Activated CD4-positive, alpha-beta T cell treated with anti-CD3 and anti-CD28 coated beads for 24 hours (primary cell): ENCODE measurements around the gene FGD2.
"Not testable (repeated sequence)": the region's sequence is repeated elsewhere in the genome, so short reads cannot be mapped to it uniquely, and the experiment has no call there.

ENCODE experiments used
- DNase-seq, 2 donors: peaks; one replicate each; pipeline ENCODE4 v3.0.0-alpha.2; 2020; ENCODE audit warnings: low read depth in 2 of 2

The FGD2 gene

DNA sequence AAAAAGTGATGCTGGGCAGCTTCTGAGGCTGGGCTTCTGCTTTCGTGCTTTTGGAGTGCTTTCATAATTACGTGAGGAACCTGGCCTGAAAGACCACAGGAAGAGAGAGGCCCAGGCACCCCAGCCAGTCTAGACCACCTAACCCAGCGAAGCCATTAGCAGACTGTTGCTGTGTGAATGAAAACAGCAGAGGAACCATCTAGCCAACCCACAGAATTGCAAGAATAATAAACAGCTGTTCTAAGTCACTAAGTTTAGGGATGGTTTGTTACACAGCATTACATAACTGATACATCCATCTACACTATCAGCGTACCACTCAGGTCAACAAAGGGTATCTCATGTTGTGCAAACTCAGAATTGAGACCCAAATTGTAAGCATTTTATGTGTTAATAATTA lies 34.5 kb downstream of the FGD2 start:
- DNase-seq = no peak

DNA sequence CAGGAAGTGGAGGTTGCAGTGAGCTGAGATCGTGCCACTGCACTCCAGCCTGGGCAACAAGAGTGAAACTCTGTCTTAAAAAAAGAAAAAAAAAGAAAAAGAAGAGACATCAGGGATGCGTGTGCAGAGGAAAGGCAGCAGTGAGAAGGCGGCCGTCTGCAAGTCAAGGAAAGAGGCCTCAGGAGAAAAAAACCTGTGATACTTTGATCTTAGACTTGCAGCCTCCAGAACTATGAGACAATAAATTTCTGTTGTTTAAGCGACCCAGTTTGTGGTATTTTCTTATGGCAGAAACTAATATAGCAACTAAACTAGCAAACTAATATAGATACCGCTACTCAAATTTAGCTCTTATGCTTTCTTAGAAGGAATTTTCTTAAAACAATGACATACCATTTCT lies 36.1 kb downstream of the FGD2 start:
- no peak for DNase-seq

DNA sequence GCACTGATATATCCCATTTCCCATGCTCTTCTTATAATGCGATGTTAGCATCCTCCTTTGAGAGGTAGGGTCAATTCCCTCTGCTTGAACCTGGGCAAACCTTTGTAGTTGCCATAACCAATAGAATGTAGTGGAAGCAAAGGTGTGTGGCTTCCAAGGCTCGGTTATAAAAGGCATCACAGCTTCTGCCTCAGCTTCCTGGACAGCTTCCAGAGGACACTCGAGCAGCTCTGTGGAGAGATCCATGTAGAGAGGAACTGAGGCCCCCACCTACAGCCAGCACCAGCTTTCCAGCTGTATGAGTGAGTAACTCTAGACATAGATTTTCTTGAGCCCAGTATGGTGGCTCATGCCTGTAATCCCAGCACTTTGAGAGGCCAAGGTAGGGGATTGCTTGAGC lies 36.7 kb downstream of the FGD2 start:
- DNase-seq = no peak

DNA sequence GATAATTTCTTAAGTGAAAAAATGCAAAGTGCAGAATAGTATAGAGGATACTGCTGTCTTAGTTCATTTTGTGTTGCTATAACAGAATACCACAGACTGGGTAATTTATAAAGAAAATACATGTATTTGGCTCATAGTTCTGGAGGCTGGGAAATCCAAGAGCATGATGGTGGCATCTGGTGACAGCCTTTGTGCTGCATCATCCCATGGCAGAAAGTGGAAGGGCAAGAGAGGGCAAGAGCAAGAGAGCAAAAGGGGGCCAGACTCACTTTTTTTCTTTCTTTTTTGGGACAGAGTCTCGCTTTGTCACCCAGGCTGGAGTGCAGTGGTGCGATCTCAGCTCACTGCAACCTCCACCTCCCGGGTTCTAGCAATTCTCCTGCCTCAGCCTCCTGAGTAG lies 37.6 kb downstream of the FGD2 start:
- DNase-seq = not testable (repeated sequence)

DNA sequence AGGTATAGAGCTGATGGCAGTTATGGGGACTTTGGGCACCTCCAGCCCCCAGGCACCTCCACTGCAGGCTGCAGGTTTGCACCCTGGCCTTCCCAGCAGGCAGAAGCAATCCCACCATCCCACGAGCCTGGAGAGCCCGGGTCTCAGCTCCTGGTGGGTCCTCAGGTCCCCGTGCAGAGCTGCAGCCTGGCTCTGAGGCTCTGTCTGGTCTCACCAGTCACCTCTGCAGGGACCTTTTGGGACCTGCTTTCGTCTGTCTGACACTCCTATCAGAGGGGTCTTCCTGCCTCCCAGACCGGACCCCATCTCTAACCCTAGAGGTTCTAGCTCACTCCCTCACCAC lies 41.9 kb downstream of the FGD2 start:
- no peak for DNase-seq

DNA sequence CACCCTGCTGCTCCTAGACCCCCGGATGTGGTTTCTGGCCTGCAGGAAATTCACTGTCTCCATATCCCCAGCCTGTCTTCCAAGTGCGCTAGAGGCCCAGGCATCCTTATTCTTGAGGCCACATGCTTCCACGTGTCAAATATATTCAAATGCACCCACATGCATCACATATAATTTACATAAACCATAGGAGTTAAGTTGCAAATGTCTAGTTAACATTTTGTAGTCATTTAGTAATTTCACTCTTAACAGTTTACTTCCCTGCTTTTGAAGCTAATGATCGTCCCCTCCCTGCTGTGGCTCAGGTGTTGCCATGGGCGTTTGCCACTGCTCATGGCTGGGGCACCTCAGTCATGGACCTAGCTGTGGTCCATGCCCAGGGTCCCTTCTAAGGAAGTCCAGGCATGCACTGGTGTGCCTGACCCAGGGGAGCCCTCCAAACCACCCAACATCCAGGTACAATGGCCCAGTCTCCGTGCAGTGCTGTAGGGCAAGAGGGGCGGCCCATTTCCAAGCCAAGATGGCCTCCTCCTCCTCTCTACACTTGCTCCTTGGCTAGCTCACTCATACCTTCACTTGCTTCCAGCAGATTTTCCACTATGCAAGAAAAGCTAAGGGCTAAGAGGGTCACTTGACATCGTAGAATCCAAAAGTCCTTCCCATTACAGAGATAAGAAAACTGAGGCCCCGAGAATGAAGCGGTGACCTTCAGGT lies 42.4 kb downstream of the FGD2 start:
- DNase-seq = no peak

DNA sequence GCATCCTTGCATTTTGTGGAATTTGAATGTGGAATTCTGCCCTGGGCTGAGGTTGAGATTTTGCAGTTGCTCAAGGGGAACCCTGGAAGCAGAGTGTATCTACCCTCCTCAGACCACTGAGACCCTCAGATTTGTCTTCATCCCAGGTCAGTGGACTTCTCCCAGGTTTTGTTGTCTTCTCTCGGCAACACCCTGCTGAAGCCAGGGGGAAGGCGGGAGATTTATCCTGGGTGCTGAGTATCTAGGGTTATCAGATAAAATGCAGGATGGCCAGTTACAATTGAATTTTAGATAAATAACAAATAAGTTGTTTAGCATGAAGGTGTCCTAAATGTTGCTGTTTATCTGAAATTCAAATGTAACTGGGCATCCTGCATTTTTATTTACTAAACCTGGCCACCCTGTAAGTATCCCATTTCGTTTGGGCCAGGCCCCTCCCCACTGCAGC lies 43.0 kb downstream of the FGD2 start:
- DNase-seq = no peak

DNA sequence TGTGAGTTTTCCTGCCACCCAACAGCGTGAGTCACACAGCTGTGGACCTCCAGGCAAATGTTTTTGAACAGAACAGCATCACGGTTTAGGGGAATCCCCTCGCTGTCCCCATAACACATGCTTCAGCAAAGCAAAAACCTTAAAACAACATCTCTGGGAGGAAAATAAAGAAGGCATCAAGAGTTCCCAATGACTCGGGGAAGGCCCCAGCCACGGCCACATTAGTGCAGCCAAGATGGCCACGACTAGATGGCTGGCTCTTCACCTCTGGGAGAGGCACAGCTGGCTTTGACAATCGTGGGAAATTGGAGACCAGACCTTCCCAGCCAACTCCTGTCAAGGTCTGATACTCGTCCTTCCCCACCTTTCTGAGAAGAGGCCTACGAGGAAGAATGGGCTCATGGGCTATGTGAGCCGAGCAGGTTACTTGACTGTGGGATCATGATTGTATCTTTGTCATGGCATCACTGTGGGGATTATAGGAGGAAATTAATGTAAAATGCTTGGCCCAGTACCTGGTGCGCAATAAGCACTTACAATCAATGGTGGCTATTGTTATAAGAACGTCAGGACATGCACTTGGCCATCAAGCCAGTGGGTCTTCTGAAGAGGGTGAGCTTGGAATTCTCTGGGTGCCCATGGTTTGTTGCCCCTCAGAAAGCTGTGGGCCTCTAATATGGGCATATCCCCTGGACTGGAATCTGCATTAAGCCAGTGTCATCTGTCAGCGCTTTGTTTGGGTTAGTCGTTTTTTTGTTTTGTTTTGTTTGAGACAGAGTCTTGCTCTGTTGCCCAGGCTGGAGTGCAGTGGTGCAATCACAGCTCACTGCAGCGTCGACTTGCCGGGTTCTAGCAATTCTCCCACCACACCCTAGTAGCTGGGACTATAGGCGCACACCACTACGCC lies 43.6 kb downstream of the FGD2 start:
- peak; percentile 50 to 53 for DNase-seq

DNA sequence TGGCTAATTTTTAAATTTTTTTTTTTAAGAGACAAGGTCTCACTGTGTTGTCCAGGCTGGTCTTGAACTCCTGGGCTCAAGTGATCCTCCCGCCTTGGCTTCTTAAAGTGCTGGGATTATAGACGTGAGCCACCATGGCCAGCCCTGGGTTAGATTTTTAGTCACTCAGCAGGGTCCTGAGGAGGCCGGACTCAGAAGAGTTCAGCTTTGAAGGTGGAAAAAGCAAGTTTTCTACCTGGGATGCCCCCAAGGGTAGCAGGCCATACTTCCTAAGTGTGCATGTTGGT lies 44.2 kb downstream of the FGD2 start:
- DNase-seq = no peak

DNA sequence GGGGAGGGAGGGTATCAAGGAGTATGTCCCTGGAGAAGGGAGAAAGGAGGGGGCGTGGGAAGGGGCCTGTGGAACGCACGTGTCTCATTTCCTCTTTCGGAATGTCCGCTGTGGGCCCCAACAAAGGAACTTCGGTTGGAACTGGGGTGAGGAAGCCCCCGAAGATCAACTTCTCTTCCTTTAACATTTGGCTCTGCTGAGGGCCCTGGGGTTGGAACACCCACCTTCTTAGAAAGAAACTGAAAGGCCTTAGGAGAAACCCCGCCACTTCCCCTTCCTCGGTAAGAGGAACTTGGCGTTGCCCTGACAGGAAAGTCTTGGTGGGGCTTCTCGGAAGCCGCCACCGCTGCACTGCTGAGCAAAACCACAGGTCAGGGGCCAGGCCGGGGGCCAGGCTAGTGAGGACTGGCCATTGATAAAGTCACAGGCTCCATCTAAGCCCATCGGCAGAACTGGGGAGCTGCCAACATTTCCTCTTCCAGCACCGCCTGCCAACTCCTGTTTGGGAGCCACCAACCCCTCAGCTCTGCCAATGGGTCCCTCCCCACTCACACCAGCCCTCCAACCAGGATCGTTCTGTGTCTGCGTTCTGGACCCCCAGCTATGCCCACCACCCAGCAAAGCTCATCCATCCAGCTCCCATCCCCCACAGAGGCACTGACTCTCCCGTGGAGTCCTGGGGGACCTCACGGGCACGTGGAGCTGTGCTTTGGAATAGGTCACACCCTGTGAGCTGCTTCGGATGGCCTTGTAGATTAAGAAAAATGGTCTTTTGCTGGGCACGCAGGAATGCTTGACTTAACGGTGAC lies 44.8 kb downstream of the FGD2 start:
- peak in 1 of 2 donors; percentile 48 for DNase-seq

DNA sequence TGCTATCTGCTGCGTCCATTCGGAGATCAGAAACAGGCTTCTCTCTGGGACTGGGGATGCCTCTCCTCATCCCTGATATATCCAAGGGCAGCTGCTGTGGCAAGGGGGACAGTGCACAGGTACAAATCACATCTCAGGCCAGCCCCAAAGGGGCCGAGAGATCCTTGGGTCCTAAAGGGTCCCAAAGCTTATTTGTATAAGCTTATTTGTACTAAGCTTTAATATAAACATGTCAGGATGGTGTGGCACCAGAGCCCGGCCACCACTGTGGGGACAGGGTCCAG lies 45.3 kb downstream of the FGD2 start:
- no peak for DNase-seq

DNA sequence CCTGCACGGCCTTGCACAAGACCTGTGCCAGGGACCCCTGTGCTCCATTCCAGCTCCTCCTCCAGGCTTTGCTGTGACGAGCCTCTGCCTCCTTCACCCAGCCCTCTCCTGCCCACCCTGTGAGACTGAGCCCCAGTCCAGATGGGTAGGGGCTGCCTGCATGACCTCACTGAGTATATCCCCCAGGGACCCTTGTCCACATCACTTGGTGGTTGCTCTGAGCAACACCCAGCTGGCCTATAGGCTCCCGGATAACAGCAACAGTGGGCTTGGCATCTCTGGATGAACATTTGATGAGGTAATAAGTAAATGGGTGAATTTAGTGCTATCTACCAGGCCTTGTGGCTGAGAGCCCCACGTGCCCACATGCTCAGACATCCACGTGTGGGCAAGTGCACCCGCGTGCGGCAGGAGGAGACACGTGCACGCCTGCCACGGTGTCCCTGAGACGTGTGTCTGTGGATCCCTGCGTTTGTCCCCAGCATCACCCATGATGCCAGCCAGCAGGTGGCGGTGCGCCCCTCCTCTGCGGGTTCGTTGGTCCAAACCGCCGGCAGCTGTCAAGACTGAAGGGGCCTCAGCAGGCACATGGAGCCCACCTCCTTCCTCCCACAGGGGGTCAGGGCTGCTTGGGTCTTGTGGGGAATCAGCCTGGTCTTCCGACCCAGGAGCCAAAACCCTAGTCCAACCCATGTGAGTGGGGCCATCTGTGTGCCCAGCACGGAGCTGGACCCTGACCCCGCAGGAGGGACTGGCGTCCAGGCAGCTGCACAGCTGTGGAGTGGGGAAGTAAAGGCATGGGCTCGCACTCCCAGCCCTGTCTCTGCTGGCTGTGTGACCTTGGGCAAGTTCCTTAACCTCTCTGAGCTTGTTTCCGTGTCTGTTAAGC lies 45.9 kb downstream of the FGD2 start:
- DNase-seq = peak; percentile 85 to 87

DNA sequence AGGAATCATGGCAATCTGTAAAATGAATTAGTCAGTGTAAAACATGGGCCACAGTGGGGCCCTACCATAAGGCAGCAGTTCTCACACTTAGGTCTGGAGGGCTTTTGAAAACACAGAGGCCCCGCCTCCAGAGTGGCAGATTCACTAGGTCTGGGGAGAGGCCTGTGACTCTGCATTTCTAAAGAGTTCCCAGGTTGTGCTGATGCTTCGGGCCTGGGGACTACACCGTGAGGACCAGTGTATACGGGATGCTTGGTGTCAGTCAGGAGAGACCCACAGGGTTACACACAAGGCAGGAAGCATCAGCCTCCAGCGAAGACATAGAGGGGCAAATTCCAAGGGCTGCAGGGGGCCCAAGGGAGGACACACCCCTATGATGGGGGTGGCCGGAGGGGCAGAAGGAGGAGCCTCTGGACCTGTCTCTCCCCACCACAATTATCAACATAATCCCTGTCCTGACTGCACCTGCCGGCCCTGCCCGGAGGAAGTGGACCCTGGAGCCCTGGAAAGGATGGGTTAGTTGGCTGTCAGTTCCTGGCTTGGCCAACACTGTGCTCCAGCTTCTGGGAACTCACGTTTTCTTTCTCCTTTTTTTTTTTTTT lies 46.7 kb downstream of the FGD2 start:
- no peak for DNase-seq

DNA sequence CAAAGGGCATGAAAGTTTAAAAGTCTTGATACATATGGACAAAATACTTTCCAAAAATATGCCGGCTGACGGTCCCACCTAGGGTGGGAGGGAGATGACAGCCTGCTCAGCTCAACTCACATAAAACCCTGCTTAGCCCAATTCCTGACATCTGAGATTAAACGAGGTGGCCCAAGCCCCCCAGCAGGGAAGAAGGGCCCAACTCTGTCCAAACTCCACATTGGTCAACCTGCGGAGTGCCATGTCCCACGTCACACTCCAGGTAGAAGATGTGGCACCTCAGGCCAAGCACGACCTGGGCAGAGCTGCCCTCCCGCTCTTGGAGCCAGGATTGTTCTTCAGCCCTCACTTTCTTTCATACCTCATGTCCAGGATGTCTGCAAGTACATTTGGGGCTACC lies 48.2 kb downstream of the FGD2 start:
- no peak for DNase-seq

DNA sequence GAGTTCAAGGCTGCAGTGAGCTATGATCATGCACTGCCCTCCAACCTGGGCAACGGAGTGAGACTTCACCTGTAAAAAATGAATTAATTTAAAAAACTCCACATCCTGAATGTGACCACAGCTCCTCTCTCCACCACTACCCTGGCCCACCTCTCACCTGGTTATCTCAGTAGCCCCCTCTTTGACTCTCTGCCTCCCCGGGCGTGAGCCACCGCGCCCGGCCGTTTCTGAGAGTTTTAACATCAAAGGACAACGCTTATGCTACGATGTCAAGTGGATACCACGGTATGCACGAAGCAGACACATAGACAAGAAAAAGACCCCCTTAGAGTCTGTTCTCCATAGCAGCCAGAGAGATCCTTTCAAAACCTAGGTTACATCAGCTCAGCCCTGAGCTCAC lies 48.7 kb downstream of the FGD2 start:
- DNase-seq = no peak

DNA sequence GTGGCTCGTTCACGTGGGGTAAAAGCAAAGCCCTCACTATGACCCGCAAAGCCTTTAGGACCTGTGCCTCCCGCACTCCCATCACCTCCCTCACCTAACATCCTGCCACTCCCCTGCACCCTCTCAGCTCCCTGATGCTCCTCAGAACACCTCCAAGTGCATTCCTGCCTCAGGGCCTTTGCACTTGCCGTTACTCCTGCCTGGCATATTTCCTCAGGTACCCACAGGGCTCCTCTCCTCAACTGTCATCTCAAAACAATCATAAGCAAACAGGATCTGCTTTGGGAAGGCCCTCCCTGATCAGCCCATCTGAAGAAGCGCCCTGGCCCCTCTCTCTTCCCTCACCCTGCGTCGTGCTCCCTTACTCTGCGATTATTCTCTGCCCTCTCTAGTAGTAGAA lies 49.1 kb downstream of the FGD2 start:
- no peak for DNase-seq

DNA sequence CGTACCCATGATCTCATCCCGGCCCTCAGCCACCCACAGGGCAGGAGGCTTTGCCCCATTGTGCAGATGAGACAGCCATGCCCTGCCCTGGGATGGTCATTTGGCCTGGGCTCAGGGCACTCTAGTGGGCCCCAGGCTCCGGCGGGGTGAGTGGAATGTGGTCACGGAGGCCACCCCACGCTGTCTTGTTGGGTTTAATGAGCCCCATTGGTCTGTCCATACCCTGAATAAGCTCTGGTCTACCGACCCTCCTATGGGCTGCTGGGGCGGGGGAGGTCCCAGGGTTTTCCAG lies 50.6 kb downstream of the FGD2 start:
- DNase-seq = no peak

DNA sequence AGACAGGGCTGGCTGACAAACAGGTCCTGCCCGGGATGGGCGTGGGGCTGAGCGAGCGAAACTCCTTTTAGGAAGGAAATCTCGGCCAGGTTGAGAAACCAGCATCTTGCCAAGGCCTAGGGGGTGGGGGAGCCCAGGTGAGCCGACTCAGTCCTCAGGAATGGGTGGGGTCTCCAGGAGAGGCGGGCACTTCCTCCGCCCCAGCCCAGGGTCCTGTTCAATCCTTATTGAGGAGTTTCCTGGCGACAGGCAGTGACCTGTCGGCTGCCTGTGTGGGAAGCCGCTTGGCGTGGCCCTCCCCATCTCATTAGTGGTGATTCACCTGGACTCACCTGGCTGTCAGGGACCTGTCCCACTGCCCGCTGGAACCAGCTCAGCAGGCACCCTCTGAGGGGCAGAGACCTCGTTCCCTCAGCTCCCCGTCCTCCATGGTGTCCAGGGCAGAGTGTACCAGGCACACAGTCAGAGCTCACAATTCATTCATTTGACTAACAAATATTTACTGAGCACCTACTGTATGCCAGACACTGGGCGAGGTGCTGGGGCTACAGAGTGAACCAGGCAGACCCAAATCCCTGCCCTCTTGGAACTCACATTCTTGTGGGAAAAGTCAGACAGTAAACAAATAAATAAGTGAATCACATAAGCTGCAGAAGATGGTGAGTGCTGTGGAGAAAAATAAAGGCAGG lies 51.1 kb downstream of the FGD2 start:
- DNase-seq = no peak

DNA sequence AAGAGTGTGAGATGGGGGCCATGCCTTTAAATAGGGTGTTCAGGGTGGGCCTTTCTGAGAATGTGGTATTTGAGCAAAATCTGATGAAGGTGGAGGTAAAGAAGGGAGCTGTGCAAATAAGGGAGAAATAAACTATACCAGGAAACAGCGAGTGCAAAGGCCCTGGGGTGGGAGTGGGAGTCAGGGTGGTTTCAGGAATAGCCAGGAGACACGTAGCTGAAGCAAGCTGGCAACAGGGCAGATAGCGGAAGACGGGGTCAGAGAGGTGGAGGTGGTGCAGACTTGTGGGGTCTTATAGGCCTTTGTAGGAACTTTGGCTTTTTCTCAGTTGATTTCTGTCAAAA lies 51.6 kb downstream of the FGD2 start:
- DNase-seq = no peak

DNA sequence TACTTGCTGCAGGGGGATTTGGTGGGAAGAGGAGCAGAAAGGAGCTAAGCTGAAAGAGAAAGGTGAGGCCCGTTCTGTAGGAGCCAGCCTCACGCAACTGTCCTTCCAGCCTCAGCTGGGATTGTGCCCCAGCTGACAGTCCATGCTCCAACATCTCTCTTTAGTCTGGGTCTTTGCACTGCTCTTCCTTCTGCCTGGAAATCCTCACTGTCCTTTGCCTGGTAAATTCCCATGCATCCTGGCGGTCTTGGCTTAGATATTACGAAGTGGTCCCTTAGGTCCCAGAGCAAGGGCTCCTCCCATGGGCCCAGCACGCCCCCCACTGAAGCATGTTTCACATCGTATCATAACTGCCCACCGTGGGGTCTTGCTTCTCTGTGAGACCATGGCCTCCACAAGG lies 52.2 kb downstream of the FGD2 start:
- no peak for DNase-seq

DNA sequence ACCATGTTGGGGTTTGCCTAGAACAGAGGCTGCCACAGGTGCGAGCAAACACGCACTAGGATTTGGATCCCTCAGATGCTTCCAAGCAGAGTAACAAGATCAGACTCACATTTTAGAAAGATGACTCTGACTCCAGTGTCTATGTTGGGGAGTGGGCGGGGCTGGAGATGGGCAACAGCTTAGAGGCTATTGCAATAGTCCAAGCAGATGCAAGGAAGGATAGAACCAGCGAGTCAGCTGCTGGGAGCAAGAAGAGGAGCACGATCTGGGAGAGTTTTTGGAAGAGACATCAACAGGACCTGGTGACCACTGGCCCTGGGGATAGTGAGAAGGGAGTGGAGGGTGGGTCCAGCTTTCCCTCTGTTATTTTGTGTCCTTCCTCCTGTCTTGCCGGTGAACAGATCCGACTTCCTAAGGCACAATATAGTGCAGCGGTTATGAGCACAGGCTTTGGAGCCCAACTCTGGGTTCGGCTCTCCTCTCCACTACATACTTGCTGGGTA lies 52.7 kb downstream of the FGD2 start:
- DNase-seq = no peak
